ENCODE data around the gene LYZL1. TPM values are rescaled to one million over a fixed set of nuclear protein-coding genes. Genes with fewer than 3 reads are reported as not detected.
"Not testable (repeated sequence)": the region's sequence is repeated elsewhere in the genome, so short reads cannot be mapped to it uniquely, and the experiment has no call there.

Gene LYZL1
- total RNA-seq: not detected in 2 replicates

- DNase-seq (ENCODE audit: insufficient read length, low spot score, missing footprints); H3K27ac ChIP-seq (ENCODE audit: low read depth, low read length); H3K36me3 ChIP-seq (ENCODE audit: insufficient read depth, low read length); H3K4me2 ChIP-seq (ENCODE audit: insufficient read depth, low read length); H2AFZ ChIP-seq (ENCODE audit: low read length); H3K79me2 ChIP-seq (ENCODE audit: insufficient read depth, low read length); H4K20me1 ChIP-seq (ENCODE audit: insufficient read depth, low read length); H3K9me3 ChIP-seq (ENCODE audit: low read depth, low read length); H3K4me1 ChIP-seq (ENCODE audit: insufficient read depth, low read length); H3K4me3 ChIP-seq (ENCODE audit: insufficient read depth, low read length): not testable (repeated sequence)
- H3K27me3 ChIP-seq (ENCODE audit: insufficient read depth, low read length): peaks cover 54% of the 10 kb centered on the region
These were observed at the start of gene LYZL1 for GRCh38 chr10:29288906-29289305. Gene LYZL1, plus strand, starts transcription at chr10:29289070. Its CDS starts 2,798 bp downstream, at chr10:29291868.

- Histone ChIP-seq H4K20me1 (ENCODE audit: insufficient read depth, low read length) (no peaks in the 10 kb centered on the region), H3K9me3 (ENCODE audit: low read depth, low read length) (no peaks in the 10 kb centered on the region), H3K36me3 (ENCODE audit: insufficient read depth, low read length) (no peaks in the 10 kb centered on the region), H3K4me1 (ENCODE audit: insufficient read depth, low read length) (no peaks in the 10 kb centered on the region), H3K27me3 (ENCODE audit: insufficient read depth, low read length) (peaks cover 10% of the 10 kb centered on the region), H3K79me2 (ENCODE audit: insufficient read depth, low read length) (no peaks in the 10 kb centered on the region), H2AFZ (ENCODE audit: low read length) (no peak overlapping the region), H3K4me3 (ENCODE audit: insufficient read depth, low read length) (no peak overlapping the region), H3K27ac (ENCODE audit: low read depth, low read length) (no peak overlapping the region), H3K4me2 (ENCODE audit: insufficient read depth, low read length) (no peak overlapping the region)
- TF ChIP-seq, protein P1, sequence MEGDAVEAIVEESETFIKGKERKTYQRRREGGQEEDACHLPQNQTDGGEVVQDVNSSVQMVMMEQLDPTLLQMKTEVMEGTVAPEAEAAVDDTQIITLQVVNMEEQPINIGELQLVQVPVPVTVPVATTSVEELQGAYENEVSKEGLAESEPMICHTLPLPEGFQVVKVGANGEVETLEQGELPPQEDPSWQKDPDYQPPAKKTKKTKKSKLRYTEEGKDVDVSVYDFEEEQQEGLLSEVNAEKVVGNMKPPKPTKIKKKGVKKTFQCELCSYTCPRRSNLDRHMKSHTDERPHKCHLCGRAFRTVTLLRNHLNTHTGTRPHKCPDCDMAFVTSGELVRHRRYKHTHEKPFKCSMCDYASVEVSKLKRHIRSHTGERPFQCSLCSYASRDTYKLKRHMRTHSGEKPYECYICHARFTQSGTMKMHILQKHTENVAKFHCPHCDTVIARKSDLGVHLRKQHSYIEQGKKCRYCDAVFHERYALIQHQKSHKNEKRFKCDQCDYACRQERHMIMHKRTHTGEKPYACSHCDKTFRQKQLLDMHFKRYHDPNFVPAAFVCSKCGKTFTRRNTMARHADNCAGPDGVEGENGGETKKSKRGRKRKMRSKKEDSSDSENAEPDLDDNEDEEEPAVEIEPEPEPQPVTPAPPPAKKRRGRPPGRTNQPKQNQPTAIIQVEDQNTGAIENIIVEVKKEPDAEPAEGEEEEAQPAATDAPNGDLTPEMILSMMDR (IDR thresholded peaks at IDR 0.05; ENCODE audit: extremely low read depth, low read depth, low read length): peak; percentile 68
- DNase-seq (ENCODE audit: insufficient read length, low spot score, missing footprints): no peak
These were observed 49.0 kb upstream of the LYZL1 start for GRCh38 chr10:29239569-29240472.

DNA sequence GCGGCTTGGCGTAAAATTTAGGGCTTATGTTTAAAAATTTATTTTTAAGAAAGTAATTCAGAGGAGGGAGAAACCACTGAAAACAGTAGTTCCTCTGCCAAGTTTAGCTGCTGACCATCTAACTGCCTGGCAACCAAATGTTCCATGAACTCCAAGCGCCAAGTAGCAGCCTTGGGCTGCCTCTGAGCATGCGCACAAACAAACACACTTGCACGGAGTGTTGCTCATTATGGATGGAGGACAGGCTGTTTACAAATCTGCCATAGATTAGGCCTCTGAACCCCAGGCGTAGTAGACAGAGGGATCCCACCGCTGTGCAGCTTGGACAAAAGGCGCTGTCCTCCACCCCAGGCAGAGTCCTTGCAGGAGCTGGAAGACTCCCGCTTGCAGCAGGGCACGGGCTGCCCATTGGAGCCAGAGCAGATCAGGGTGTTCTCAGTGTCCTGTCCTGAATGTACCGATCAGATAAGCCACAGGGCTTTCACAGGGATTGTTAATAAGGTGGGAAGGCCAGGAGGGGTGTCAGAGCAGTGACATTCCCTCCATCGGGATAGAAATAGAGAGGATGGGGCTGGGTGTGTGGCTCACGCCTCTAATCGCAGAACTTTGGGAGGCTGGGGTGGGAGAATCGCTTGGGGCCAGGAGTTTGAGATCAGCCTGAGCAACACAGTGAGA lies 47.7 kb upstream of the LYZL1 start:
- no peak for DNase-seq (ENCODE audit: insufficient read length, low spot score, missing footprints)
- Histone ChIP-seq H3K4me2 (ENCODE audit: insufficient read depth, low read length) (peak overlapping the region; percentile 24), H3K27me3 (ENCODE audit: insufficient read depth, low read length) (peaks cover 16% of the 10 kb centered on the region), H3K4me1 (ENCODE audit: insufficient read depth, low read length) (no peaks in the 10 kb centered on the region), H3K4me3 (ENCODE audit: insufficient read depth, low read length) (no peak overlapping the region), H3K36me3 (ENCODE audit: insufficient read depth, low read length) (no peaks in the 10 kb centered on the region), H3K9me3 (ENCODE audit: low read depth, low read length) (no peaks in the 10 kb centered on the region), H3K79me2 (ENCODE audit: insufficient read depth, low read length) (no peaks in the 10 kb centered on the region), H2AFZ (ENCODE audit: low read length) (peak overlapping the region; percentile 64), H3K27ac (ENCODE audit: low read depth, low read length) (no peak overlapping the region), H4K20me1 (ENCODE audit: insufficient read depth, low read length) (no peaks in the 10 kb centered on the region)
- TF ChIP-seq, protein P1 (IDR thresholded peaks at IDR 0.05; ENCODE audit: extremely low read depth, low read depth, low read length): no peak

GRCh38 chr10:29241925-29242324 lies 46.9 kb upstream of the LYZL1 start:
- Histone ChIP-seq H3K9me3 (ENCODE audit: low read depth, low read length) (no peaks in the 10 kb centered on the region), H3K79me2 (ENCODE audit: insufficient read depth, low read length) (no peaks in the 10 kb centered on the region), H3K27ac (ENCODE audit: low read depth, low read length) (no peak overlapping the region), H3K27me3 (ENCODE audit: insufficient read depth, low read length) (peaks cover 16% of the 10 kb centered on the region), H3K4me1 (ENCODE audit: insufficient read depth, low read length) (no peaks in the 10 kb centered on the region), H3K4me3 (ENCODE audit: insufficient read depth, low read length) (no peak overlapping the region), H3K36me3 (ENCODE audit: insufficient read depth, low read length) (no peaks in the 10 kb centered on the region), H4K20me1 (ENCODE audit: insufficient read depth, low read length) (no peaks in the 10 kb centered on the region), H3K4me2 (ENCODE audit: insufficient read depth, low read length) (no peak overlapping the region), H2AFZ (ENCODE audit: low read length) (no peak overlapping the region)
- DNase-seq (ENCODE audit: insufficient read length, low spot score, missing footprints): no peak
- TF ChIP-seq, protein P1 (IDR thresholded peaks at IDR 0.05; ENCODE audit: extremely low read depth, low read depth, low read length): no peak

Measured in osteoblast (primary cell).